WTC11 (cell line): ENCODE measurements around the gene UGCG.

Source experiments
- AFF4 ChIP-seq: sonication (generic); formaldehyde crosslinking; IDR thresholded peaks from 2 replicates; pipeline ENCODE4 v1.8.1; 2023; ENCODE audit warnings: mild to moderate bottlenecking, missing genetic modification reagents, borderline replicate concordance
- ARID4B ChIP-seq: sonication (generic); formaldehyde crosslinking; IDR thresholded peaks from 2 replicates; pipeline ENCODE4 v1.8.0; 2023; ENCODE audit warnings: missing genetic modification reagents, mild to moderate bottlenecking, borderline replicate concordance
- CTCF ChIP-seq: fragments of 200-600 bp; IDR thresholded peaks from 2 replicates; pipeline ENCODE4 v1.8.0; 2022; ENCODE audit warnings: antibody characterized with exemption
- E2F4 ChIP-seq: sonication (generic); formaldehyde crosslinking; IDR thresholded peaks from 2 replicates; pipeline ENCODE4 v1.8.1; 2022; ENCODE audit warnings: low read depth, mild to moderate bottlenecking, moderate library complexity, missing genetic modification reagents, borderline replicate concordance
- ELF4 ChIP-seq: sonication (generic); formaldehyde crosslinking; IDR thresholded peaks from 2 replicates; pipeline ENCODE4 v1.8.1; 2022; ENCODE audit warnings: low read depth, mild to moderate bottlenecking, moderate library complexity, missing genetic modification reagents
- ESRRA ChIP-seq: sonication (generic); formaldehyde crosslinking; IDR thresholded peaks from 2 replicates; pipeline ENCODE4 v1.8.1; 2022; ENCODE audit warnings: mild to moderate bottlenecking, missing genetic modification reagents, borderline replicate concordance
- SP1 ChIP-seq: sonication (generic); formaldehyde crosslinking; conservative IDR thresholded peaks from 2 replicates; pipeline ENCODE4 v1.8.1; 2022; ENCODE audit warnings: missing genetic modification reagents
- USF1 ChIP-seq: sonication (generic); formaldehyde crosslinking; IDR thresholded peaks from 2 replicates; pipeline ENCODE4 v1.8.0; 2022; ENCODE audit warnings: mild to moderate bottlenecking, missing genetic modification reagents
- ZBTB21 ChIP-seq: sonication (generic); formaldehyde crosslinking; IDR thresholded peaks from 2 replicates; pipeline ENCODE4 v1.8.1; 2023; ENCODE audit warnings: mild to moderate bottlenecking, missing genetic modification reagents, borderline replicate concordance
- ZBTB43 ChIP-seq: sonication (generic); formaldehyde crosslinking; IDR thresholded peaks from 2 replicates; pipeline ENCODE4 v1.8.1; 2023; ENCODE audit warnings: mild to moderate bottlenecking, missing genetic modification reagents
- ZNF317 ChIP-seq: sonication (generic); formaldehyde crosslinking; IDR thresholded peaks from 2 replicates; pipeline ENCODE4 v1.8.1; 2023; ENCODE audit warnings: low read depth, mild to moderate bottlenecking, moderate library complexity, missing genetic modification reagents, borderline replicate concordance
- ZSCAN18 ChIP-seq: fragments of 250-450 bp; sonication (Bioruptor Pico); IDR thresholded peaks from 2 replicates; pipeline ENCODE4 v2.1.2; 2022; ENCODE audit warnings: mild to moderate bottlenecking, moderate library complexity

- TF ChIP-seq ZNF317 (no peak), CTCF (no peak), ELF4 (CRISPR knock-in tag) (no peak), ARID4B (no peak), ZBTB21 (CRISPR knock-in tag) (no peak), ESRRA (CRISPR knock-in tag) (no peak), ZSCAN18 (CRISPR knock-in tag) (no peak), ZBTB43 (CRISPR knock-in tag) (no peak), E2F4 (CRISPR knock-in tag) (no peak), SP1 (CRISPR knock-in tag) (no peak), USF1 (CRISPR knock-in tag) (no peak), AFF4 (CRISPR knock-in tag) (no peak)
Measured at GRCh38 chr9:111966861-111967291, 70.3 kb downstream of the UGCG start.
